ENCODE data around the gene NPIPA5.
"Not testable (repeated sequence)": the region's sequence is repeated elsewhere in the genome, so short reads cannot be mapped to it uniquely, and the experiment has no call there.

DNA sequence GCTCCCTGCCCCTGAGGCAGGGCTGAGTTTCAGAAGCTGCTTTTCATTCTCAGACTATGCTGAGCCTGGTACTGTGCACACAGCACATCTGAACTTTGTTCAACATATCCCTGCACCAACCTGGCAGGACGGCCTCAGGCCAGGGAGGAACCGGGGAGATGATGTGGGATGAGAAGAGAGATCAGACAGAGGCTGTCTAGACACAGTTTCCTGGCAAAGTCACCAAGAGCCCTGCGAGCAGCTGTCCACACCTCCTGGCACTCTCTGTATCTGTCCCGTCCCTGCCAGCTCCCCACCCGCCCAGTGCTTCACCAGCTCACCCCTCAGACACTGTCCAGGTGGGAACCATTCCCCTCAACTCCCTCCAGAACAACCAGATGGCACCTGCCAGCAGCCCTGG, 39.1 kb downstream of the NPIPA5 start:
- TF ChIP-seq CTCF, EP300 (IDR thresholded peaks at IDR 0.05): not testable (repeated sequence)

Measured in tibial nerve (tissue), 4 donors.